Mucosa of rectum (tissue), 2 donors: ENCODE results near the gene TAS1R2.

Source experiments
- H3K27ac ChIP-seq, 2 donors: one replicate each; pipeline ENCODE4 v1.7.0; 2013; ENCODE audit warnings: inconsistent platforms in 2 of 2, low read depth in 2 of 2, low read length in 2 of 2
- H3K27me3 ChIP-seq, 2 donors: one replicate each; pipeline ENCODE4 v1.7.0; 2013; ENCODE audit warnings: low read length in 2 of 2; ENCODE audit not compliant: control insufficient read depth in 2 of 2, insufficient read depth in 2 of 2
- H3K36me3 ChIP-seq, 2 donors: one replicate each; pipeline ENCODE4 v1.7.0; 2013; ENCODE audit warnings: low read length in 2 of 2; ENCODE audit not compliant: control insufficient read depth in 2 of 2, insufficient read depth in 2 of 2
- H3K4me1 ChIP-seq, 2 donors: one replicate each; pipeline ENCODE4 v1.7.0; 2013; ENCODE audit warnings: low read length in 2 of 2, mild to moderate bottlenecking in 1 of 2; ENCODE audit not compliant: control insufficient read depth in 2 of 2, insufficient read depth in 2 of 2
- H3K4me3 ChIP-seq, 2 donors: one replicate each; pipeline ENCODE4 v1.7.0; 2013; ENCODE audit warnings: low read length in 2 of 2
- H3K9ac ChIP-seq, 2 donors: one replicate each; pipeline ENCODE4 v1.7.0; 2013; ENCODE audit warnings: low read length in 2 of 2, low read depth in 1 of 2, mild to moderate bottlenecking in 1 of 2
- H3K9me3 ChIP-seq, 2 donors: one replicate each; pipeline ENCODE4 v1.7.0; 2013; ENCODE audit warnings: low read length in 2 of 2; ENCODE audit not compliant: control insufficient read depth in 2 of 2
- donor health status: healthy.
- donor health status: Normal muscosa, but diverticular disease.

The TAS1R2 gene

GRCh38 chr1:18794561-18794960 is 64.9 kb downstream of the TAS1R2 start:
- H3K36me3 ChIP-seq, result no peaks in the 10 kb centered on the region
- H3K27ac ChIP-seq, result no peak overlapping the region
- peaks cover 3 to 5% of the 10 kb centered on the region in 2 donors for H3K27me3 ChIP-seq
- no peaks in the 10 kb centered on the region for H3K4me1 ChIP-seq
- H3K9ac ChIP-seq, result no peak overlapping the region
- H3K4me3 ChIP-seq, result no peak overlapping the region
- peaks cover 0 to 3% of the 10 kb centered on the region in 2 donors for H3K9me3 ChIP-seq

- H3K36me3 ChIP-seq, result no peaks in the 10 kb centered on the region
- peaks cover 4 to 5% of the 10 kb centered on the region in 2 donors for H3K27me3 ChIP-seq
- H3K4me1 ChIP-seq, result no peaks in the 10 kb centered on the region
- H3K4me3 ChIP-seq, result no peak overlapping the region
- no peak overlapping the region for H3K9ac ChIP-seq
- H3K9me3 ChIP-seq, result peaks cover 0 to 3% of the 10 kb centered on the region in 2 donors
- H3K27ac ChIP-seq, result no peak overlapping the region
These were observed 65.4 kb downstream of the TAS1R2 start for GRCh38 chr1:18794051-18794450.

DNA sequence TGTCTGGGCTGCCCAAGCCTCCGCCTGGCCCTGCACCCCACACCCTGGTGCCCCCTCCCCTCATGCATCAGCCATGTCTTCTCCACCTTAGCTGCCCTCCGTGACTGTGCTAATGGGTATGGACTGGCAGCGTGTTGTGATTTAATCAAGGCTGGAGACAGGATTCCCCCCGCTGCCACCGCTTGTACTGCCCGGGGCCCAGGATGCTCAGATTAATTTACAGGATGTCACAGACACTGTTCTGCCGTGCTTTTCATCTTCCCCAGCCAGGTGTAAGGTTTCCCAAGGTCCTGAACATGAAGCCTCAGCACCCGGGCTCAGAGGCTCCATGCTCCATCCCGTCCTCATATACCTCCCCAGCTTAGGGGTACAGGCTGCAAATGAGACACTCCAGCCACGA is 66.3 kb downstream of the TAS1R2 start:
- Histone ChIP-seq H3K27me3 (peaks cover 5% of the 10 kb centered on the region in 2 donors), H3K27ac (no peak overlapping the region), H3K9me3 (peaks cover 0 to 3% of the 10 kb centered on the region in 2 donors), H3K4me3 (no peak overlapping the region), H3K36me3 (no peaks in the 10 kb centered on the region), H3K4me1 (no peaks in the 10 kb centered on the region), H3K9ac (no peak overlapping the region)

GRCh38 chr1:18792747-18793146 is 66.7 kb downstream of the TAS1R2 start:
- Histone ChIP-seq H3K27me3 (peaks cover 5% of the 10 kb centered on the region in 2 donors), H3K4me3 (no peak overlapping the region), H3K36me3 (no peaks in the 10 kb centered on the region), H3K4me1 (no peaks in the 10 kb centered on the region), H3K9ac (no peak overlapping the region), H3K27ac (no peak overlapping the region), H3K9me3 (peaks cover 0 to 3% of the 10 kb centered on the region in 2 donors)
